GM18517 (cell line): ENCODE results near the gene AP2A2.

Experiments
- ATAC-seq: cut with Tn5 transposase; IDR thresholded peaks from one replicate; pipeline ENCODE4 v1.9.1; 2021; ENCODE audit warnings: mild to moderate bottlenecking, moderate library complexity; ENCODE audit not compliant: unreplicated experiment

Gene AP2A2

GRCh38 chr11:1052133-1053011 lies 126.7 kb downstream of the AP2A2 start:
- no peak for ATAC-seq

- ATAC-seq, result no peak
Measured at GRCh38 chr11:1053121-1053901, 127.6 kb downstream of the AP2A2 start.

- ATAC-seq, result no peak
Measured at GRCh38 chr11:1054143-1055108, 128.8 kb downstream of the AP2A2 start.

GRCh38 chr11:1055109-1055703 lies 129.5 kb downstream of the AP2A2 start:
- no peak for ATAC-seq

- ATAC-seq, result no peak
Measured at GRCh38 chr11:1055990-1056771, 130.5 kb downstream of the AP2A2 start.

GRCh38 chr11:1057806-1058205 lies 132.1 kb downstream of the AP2A2 start:
- ATAC-seq, result no peak

- no peak for ATAC-seq
Measured at GRCh38 chr11:1059759-1060158, 134.1 kb downstream of the AP2A2 start.

- ATAC-seq, result no peak
Measured at GRCh38 chr11:1060410-1060809, 134.7 kb downstream of the AP2A2 start.

- no peak for ATAC-seq
Measured at GRCh38 chr11:1060852-1061616, 135.4 kb downstream of the AP2A2 start.
